Karpas-422 (cell line): ENCODE measurements around the gene PCDHA3. TPM values are rescaled to one million over a fixed set of nuclear protein-coding genes. Genes with fewer than 3 reads are reported as not detected.
"Not testable (repeated sequence)": the region's sequence is repeated elsewhere in the genome, so short reads cannot be mapped to it uniquely, and the experiment has no call there.

Experiments
- DNase-seq: peaks from one replicate; pipeline ENCODE4 v3.0.0-alpha.2; 2015
- H2AFZ ChIP-seq: fragments of 200-600 bp; sonication (generic); 2 replicates; pipeline ENCODE4 v1.6.1; 2014; ENCODE audit warnings: antibody characterized with exemption, low read length, mixed read lengths
- H3K27ac ChIP-seq: fragments of 200-600 bp; sonication (generic); 2 replicates; pipeline ENCODE4 v1.5.1; 2014; ENCODE audit warnings: mild to moderate bottlenecking, low read length, moderate library complexity
- H3K27me3 ChIP-seq: fragments of 200-600 bp; sonication (generic); 2 replicates; pipeline ENCODE4 v1.6.1; 2014; ENCODE audit warnings: low read length, mixed read lengths
- H3K36me3 ChIP-seq: fragments of 200-600 bp; sonication (generic); 2 replicates; pipeline ENCODE4 v1.6.1; 2014; ENCODE audit warnings: low read length, mixed read lengths; ENCODE audit not compliant: insufficient read depth
- H3K4me1 ChIP-seq: fragments of 200-600 bp; sonication (generic); 2 replicates; pipeline ENCODE4 v1.6.1; 2014; ENCODE audit warnings: mild to moderate bottlenecking, low read length, mixed read lengths
- H3K4me2 ChIP-seq: fragments of 200-600 bp; sonication (generic); 2 replicates; pipeline ENCODE4 v1.6.1; 2014; ENCODE audit warnings: low read length, low read depth, mild to moderate bottlenecking; ENCODE audit not compliant: poor library complexity, severe bottlenecking
- H3K4me3 ChIP-seq: fragments of 200-600 bp; sonication (generic); 2 replicates; pipeline ENCODE4 v1.5.1; 2014; ENCODE audit warnings: mild to moderate bottlenecking, antibody characterized with exemption, low read length, mixed read lengths
- H3K79me2 ChIP-seq: fragments of 200-600 bp; sonication (generic); 2 replicates; pipeline ENCODE4 v1.6.1; 2014; ENCODE audit warnings: mild to moderate bottlenecking, low read length, mixed read lengths
- H3K9ac ChIP-seq: fragments of 200-600 bp; sonication (generic); 2 replicates; pipeline ENCODE4 v1.6.0; 2014; ENCODE audit warnings: low read length
- H3K9me2 ChIP-seq: fragments of 200-600 bp; sonication (generic), shearing (Covaris generic); replicated peaks from 2 replicates; pipeline ENCODE4 v1.6.0; 2014; ENCODE audit warnings: mild to moderate bottlenecking, low read length, moderate library complexity; ENCODE audit not compliant: insufficient read depth
- H3K9me3 ChIP-seq: fragments of 300-700, 200-600 bp; sonication (generic); 2 replicates; pipeline ENCODE4 v1.6.1; 2014; ENCODE audit warnings: low read length, mixed read lengths
- H4K20me1 ChIP-seq: fragments of 200-600 bp; sonication (generic); 2 replicates; pipeline ENCODE4 v1.6.1; 2014; ENCODE audit warnings: mild to moderate bottlenecking, antibody characterized with exemption, low read length, low read depth; ENCODE audit not compliant: insufficient read depth
- total RNA-seq: library from RNA; depleted of rRNA; stranded (reverse); fragments of >200 nt; shearing (Covaris generic); gene quantifications from 2 replicates; pipeline ENCODE4 v1.2.3, GENCODE V29; 2014; ENCODE audit warnings: low replicate concordance

PCDHA3 gene
- total RNA-seq, 1 experiment from 2014 or later, result not detected

DNA sequence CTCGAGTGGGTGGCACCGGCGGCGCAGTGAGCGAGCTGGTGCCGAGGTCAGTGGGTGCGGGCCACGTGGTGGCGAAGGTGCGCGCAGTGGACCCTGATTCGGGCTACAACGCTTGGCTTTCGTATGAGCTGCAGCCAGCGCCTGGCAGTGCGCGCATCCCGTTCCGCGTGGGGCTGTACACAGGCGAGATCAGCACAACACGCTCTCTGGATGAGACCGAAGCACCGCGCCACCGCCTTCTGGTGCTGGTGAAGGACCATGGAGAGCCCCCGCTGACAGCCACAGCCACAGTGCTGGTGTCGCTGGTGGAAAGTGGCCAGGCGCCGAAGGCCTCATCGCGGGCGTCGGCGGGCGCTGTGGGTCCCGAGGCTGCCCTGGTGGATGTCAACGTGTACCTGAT, 22.6 kb downstream of the PCDHA3 start:
- Histone ChIP-seq H3K9me3 (no peaks in the 10 kb centered on the region), H3K27ac (no peak overlapping the region), H3K27me3 (no peaks in the 10 kb centered on the region), H2AFZ (no peak overlapping the region), H3K9ac (no peak overlapping the region), H3K9me2 (no peaks in the 10 kb centered on the region), H3K4me2 (no peak overlapping the region), H3K4me3 (no peak overlapping the region), H3K79me2 (no peaks in the 10 kb centered on the region), H3K36me3 (no peaks in the 10 kb centered on the region), H4K20me1 (no peaks in the 10 kb centered on the region), H3K4me1 (no peaks in the 10 kb centered on the region)
- DNase-seq, result no peak

DNA sequence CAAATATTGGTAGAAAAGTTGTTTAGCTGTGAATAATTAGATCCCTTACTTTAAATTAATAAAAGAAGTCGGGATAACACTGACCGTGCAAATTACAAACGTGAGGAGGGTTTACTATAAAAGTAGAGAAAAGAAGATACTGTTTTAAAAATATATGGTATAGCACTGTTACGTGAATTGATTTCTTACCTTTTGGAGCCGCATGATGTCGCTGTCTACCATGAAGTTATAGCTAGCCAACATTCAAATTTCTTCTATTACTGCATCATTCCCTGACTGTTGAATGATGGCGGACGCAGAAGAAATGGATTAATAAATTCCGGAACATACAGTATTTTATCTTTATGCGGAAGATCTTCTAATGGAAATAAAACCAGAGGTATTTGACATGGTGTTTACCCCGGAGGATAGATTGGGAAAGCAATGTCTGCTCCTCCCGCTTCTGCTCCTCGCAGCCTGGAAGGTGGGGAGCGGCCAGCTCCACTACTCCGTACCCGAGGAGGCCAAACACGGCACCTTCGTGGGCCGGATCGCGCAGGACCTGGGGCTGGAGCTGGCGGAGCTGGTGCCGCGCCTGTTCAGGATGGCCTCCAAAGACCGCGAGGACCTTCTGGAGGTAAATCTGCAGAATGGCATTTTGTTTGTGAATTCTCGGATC, 27.0 kb downstream of the PCDHA3 start, which contains the start of gene PCDHA6:
Gene PCDHA6, plus strand, starts transcription at position 257 of the 658 bp plus-strand sequence. Its CDS starts 132 bp downstream, at position 389.
- no peaks in the 10 kb centered on the region for H3K36me3 ChIP-seq
- H3K27ac ChIP-seq, result no peak within 1 kb of the TSS
- DNase-seq, result no peak
- H3K9me2 ChIP-seq, result no peaks in the 10 kb centered on the region
- H4K20me1 ChIP-seq, result no peaks in the 10 kb centered on the region
- H2AFZ ChIP-seq, result no peak within 1 kb of the TSS
- H3K27me3 ChIP-seq, result no peaks in the 10 kb centered on the region; the same call in 1 of the 2 replicates
- H3K79me2 ChIP-seq, result no peaks in the 10 kb centered on the region
- H3K9ac ChIP-seq, result no peak within 1 kb of the TSS
- no peak within 1 kb of the TSS for H3K4me3 ChIP-seq
- no peaks in the 10 kb centered on the region for H3K9me3 ChIP-seq
- H3K4me1 ChIP-seq, result no peaks in the 10 kb centered on the region
- H3K4me2 ChIP-seq, result no peak within 1 kb of the TSS

DNA sequence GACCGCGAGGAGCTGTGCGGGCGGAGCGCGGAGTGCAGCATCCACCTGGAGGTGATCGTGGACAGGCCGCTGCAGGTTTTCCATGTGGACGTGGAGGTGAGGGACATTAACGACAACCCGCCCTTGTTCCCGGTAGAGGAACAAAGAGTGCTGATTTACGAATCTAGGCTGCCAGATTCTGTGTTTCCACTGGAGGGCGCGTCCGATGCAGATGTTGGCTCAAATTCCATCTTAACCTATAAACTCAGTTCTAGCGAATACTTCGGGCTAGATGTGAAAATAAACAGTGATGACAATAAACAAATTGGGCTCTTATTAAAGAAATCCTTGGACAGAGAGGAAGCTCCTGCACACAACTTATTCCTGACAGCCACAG, 27.5 kb downstream of the PCDHA3 start:
- no peaks in the 10 kb centered on the region for H3K9me3 ChIP-seq
- no peak for DNase-seq
- H3K79me2 ChIP-seq, result no peaks in the 10 kb centered on the region
- no peaks in the 10 kb centered on the region for H3K9me2 ChIP-seq
- H3K36me3 ChIP-seq, result no peaks in the 10 kb centered on the region
- no peak overlapping the region for H3K4me3 ChIP-seq
- no peaks in the 10 kb centered on the region for H3K4me1 ChIP-seq
- H3K27me3 ChIP-seq, result no peaks in the 10 kb centered on the region; the same call in 1 of the 2 replicates
- H3K9ac ChIP-seq, result no peak overlapping the region
- no peak overlapping the region for H3K27ac ChIP-seq
- H3K4me2 ChIP-seq, result no peak overlapping the region
- no peak overlapping the region for H2AFZ ChIP-seq
- H4K20me1 ChIP-seq, result no peaks in the 10 kb centered on the region

DNA sequence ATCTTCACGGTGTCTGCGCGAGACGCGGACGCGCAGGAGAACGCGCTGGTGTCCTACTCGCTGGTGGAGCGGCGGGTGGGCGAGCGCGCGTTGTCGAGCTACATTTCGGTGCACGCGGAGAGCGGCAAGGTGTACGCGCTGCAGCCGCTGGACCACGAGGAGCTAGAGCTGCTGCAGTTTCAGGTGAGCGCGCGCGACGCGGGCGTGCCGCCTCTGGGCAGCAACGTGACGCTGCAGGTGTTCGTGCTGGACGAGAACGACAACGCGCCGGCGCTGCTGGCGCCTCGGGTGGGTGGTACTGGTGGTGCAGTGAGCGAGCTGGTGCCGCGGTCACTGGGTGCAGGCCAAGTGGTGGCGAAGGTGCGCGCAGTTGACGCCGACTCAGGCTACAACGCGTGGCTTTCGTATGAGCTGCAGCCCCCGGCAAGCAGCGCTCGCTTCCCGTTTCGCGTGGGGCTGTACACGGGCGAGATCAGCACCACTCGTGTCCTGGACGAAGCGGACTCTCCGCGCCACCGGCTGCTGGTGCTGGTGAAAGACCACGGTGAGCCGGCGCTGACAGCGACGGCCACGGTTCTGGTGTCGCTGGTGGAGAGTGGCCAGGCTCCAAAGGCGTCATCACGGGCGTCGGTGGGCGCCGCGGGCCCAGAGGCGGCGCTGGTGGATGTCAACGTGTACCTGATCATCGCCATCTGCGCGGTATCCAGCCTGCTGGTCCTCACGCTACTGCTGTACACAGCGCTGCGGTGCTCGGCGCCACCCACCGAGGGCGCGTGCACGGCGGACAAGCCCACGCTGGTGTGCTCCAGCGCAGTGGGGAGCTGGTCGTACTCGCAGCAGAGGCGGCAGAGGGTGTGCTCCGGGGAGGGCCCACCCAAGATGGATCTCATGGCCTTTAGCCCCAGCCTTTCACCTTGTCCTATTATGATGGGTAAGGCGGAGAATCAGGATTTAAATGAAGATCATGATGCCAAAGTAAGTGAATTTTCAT, 28.9 kb downstream of the PCDHA3 start:
- not testable (repeated sequence) for H2AFZ ChIP-seq, H3K9me2 ChIP-seq, H3K9ac ChIP-seq, DNase-seq, H3K79me2 ChIP-seq, H3K4me3 ChIP-seq, H3K4me2 ChIP-seq, H3K9me3 ChIP-seq, H3K27me3 ChIP-seq, H3K27ac ChIP-seq, H3K36me3 ChIP-seq, H4K20me1 ChIP-seq, H3K4me1 ChIP-seq

DNA sequence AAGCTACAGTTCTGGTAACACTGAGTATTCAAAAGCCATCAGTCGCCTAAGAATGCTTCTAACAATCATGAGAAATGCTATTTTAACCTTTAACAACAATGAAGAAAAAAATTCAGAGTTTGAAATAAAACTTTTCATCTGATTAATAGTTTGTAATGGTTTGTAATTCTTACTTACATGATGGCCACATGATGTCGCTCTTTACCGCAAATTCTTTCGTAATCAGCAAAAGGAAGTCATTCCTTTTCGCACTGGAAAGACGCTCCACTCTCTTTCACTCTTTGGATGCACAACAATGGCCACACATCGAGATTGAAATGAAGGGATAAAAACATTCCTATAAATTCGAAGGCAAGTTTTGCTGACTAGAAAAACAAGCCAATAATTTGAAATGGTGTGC, 33.1 kb downstream of the PCDHA3 start, which contains the start of gene PCDHA7:
Gene PCDHA7, plus strand, starts transcription at position 277 of the 400 bp plus-strand sequence. Its CDS starts 115 bp downstream, at position 392.
- DNase-seq, result no peak
- Histone ChIP-seq H3K4me1 (no peaks in the 10 kb centered on the region), H3K9ac (no peak within 1 kb of the TSS), H3K9me3 (no peaks in the 10 kb centered on the region), H3K4me3 (no peak within 1 kb of the TSS), H2AFZ (no peak within 1 kb of the TSS), H3K27me3 (no peaks in the 10 kb centered on the region; the same call in 1 of the 2 replicates), H3K4me2 (no peak within 1 kb of the TSS), H4K20me1 (no peaks in the 10 kb centered on the region), H3K36me3 (no peaks in the 10 kb centered on the region), H3K9me2 (no peaks in the 10 kb centered on the region), H3K79me2 (no peaks in the 10 kb centered on the region), H3K27ac (no peak within 1 kb of the TSS)

GRCh38 chr5:140834439-140835008, 33.7 kb downstream of the PCDHA3 start:
- not testable (repeated sequence) for DNase-seq, H3K4me2 ChIP-seq, H2AFZ ChIP-seq, H3K4me1 ChIP-seq, H3K9me2 ChIP-seq, H3K36me3 ChIP-seq, H3K9me3 ChIP-seq, H3K79me2 ChIP-seq, H3K27me3 ChIP-seq, H3K27ac ChIP-seq, H3K9ac ChIP-seq, H3K4me3 ChIP-seq, H4K20me1 ChIP-seq

DNA sequence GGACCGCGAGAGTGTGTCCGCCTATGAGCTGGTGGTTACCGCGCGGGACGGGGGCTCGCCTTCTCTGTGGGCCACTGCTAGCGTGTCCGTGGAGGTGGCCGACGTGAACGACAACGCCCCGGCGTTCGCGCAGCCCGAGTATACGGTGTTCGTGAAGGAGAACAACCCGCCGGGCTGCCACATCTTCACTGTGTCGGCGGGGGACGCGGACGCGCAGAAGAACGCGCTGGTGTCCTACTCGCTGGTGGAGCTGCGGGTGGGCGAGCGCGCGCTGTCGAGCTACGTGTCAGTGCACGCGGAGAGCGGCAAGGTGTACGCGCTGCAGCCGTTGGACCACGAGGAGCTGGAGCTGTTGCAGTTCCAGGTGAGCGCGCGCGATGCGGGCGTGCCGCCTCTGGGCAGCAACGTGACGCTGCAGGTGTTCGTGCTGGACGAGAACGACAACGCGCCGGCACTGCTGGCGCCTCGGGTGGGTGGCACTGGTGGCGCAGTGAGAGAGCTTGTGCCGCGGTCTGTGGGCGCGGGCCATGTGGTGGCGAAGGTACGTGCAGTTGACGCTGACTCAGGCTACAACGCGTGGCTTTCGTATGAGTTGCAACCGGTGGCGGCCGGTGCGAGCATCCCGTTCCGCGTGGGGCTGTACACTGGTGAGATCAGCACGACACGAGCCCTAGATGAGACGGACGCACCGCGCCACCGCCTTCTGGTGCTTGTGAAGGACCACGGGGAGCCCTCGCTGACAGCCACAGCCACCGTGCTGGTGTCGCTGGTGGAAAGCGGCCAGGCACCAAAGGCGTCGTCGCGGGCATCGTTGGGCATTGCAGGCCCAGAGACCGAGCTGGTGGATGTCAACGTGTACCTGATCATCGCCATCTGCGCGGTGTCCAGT, 35.0 kb downstream of the PCDHA3 start:
- H3K27ac ChIP-seq, result no peak overlapping the region
- H4K20me1 ChIP-seq, result no peaks in the 10 kb centered on the region
- DNase-seq, result no peak
- no peak overlapping the region for H3K4me2 ChIP-seq
- no peaks in the 10 kb centered on the region; the same call in 1 of the 2 replicates for H3K27me3 ChIP-seq
- H3K9me3 ChIP-seq, result no peaks in the 10 kb centered on the region
- no peak overlapping the region for H3K9ac ChIP-seq
- no peak overlapping the region for H3K4me3 ChIP-seq
- H2AFZ ChIP-seq, result no peak overlapping the region
- no peaks in the 10 kb centered on the region for H3K79me2 ChIP-seq
- no peaks in the 10 kb centered on the region for H3K36me3 ChIP-seq
- H3K9me2 ChIP-seq, result no peaks in the 10 kb centered on the region
- H3K4me1 ChIP-seq, result no peaks in the 10 kb centered on the region
